Dendritic cell treated with granulocyte-macrophage colony-stimulating factor and Interleukin-4, amounts not matched to agents 40 ng/mL and 50 ng/mL, for 4 days (primary cell): ENCODE results near the gene TMEM255B.

Experiments used
- H3K27ac Mint-ChIP-seq: one replicate; pipeline ENCODE4 v1.8.0; 2022; ENCODE audit warnings: mild to moderate bottlenecking, mixed read lengths
- H3K27me3 Mint-ChIP-seq: one replicate; pipeline ENCODE4 v1.8.0; 2022; ENCODE audit warnings: mild to moderate bottlenecking, mixed read lengths
- H3K36me3 Mint-ChIP-seq: one replicate; pipeline ENCODE4 v1.8.0; 2022; ENCODE audit warnings: low read depth, mixed read lengths
- H3K4me1 Mint-ChIP-seq: one replicate; pipeline ENCODE4 v1.8.0; 2022; ENCODE audit warnings: low read depth, mixed read lengths
- H3K4me3 Mint-ChIP-seq: one replicate; pipeline ENCODE4 v1.8.0; 2022; ENCODE audit warnings: mild to moderate bottlenecking, moderate library complexity, mixed read lengths
- H3K9me3 Mint-ChIP-seq: one replicate; pipeline ENCODE4 v1.8.0; 2022; ENCODE audit warnings: mixed read lengths
- intact Hi-C: fragments of 100-400 bp; cut with micrococcal nuclease; formaldehyde crosslinking; loops from one replicate; pipeline ENCODE4 v1.15.0; 2022

TMEM255B gene

DNA sequence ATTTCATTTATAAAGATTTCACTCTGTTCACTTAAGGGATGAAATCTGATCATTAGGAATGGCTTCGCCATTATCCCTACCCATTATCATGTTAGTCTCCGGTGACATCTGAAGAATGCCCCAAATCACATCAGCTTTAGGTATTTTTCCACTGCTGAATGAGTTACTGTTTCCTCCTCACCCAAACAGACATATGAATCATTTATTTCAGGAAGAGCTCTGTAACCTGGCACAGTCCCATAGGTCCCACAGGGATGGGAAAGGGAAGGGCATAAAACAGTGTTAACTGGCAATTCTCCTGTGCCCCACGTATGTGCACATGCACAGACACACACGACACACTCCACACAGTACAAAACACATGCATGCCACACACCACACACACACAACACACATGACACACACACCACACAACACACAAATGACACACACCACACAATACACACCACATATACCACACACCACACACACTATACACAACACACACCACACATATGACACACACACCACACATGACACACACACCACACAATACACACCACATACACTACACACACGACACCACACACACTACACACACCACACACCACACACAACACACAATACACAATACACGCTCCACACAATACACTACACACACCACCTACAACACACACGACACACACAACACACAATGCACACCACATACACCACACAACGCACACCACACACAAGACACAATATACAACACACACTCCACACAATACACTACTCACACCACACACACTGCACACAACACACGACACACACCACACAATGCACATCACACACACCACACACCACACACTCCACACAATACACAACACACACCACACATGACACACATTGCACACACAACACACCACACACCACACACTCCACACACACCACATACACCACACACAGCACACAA, 15.4 kb downstream of the TMEM255B start:
- Mint-ChIP-seq H3K36me3 (peaks cover 9% of the 10 kb centered on the region), H3K4me1 (no peaks in the 10 kb centered on the region), H3K27me3 (peaks cover 20% of the 10 kb centered on the region), H3K9me3 (no peaks in the 10 kb centered on the region), H3K27ac (no peak overlapping the region), H3K4me3 (no peak overlapping the region)
- intact Hi-C loops = no loop called here

DNA sequence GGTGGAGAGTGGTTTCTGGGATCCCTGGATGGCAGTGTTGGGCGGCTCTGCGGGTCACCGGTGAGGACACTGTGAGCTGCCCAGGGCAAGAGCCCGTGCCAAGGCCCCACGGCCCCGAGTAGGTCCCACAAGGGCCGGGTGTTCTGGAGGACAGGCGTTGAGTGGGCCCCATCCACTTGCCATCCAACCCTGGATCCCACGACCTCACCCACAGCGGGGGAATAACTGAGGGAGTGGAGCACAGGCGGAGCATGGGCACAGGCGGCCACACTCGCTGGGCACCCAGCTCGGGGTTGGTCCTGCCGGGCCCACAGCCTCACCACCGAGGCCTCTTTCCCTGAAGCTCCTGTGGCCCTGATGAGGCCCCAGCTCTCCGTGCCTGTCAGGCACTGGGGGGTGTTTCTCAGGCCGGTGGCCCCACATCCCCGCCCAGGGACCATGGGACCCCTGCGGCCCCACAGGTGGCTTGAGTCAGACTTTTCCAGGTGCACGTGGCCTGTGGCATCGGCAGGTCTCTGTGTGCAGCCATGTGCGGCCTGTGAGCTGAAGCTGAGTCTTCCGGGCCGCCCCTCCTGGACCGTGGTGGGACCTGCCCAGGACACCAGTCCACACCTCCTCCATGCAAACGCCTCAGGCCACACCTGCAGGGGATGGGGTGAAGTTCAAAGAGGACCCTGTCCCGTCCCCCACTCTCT, 16.6 kb downstream of the TMEM255B start:
- H3K4me1 Mint-ChIP-seq = no peaks in the 10 kb centered on the region
- no peaks in the 10 kb centered on the region for H3K36me3 Mint-ChIP-seq
- intact Hi-C loops = no loop called here
- H3K27ac Mint-ChIP-seq = no peak overlapping the region
- H3K27me3 Mint-ChIP-seq = peaks cover 21% of the 10 kb centered on the region
- no peak overlapping the region for H3K4me3 Mint-ChIP-seq
- no peaks in the 10 kb centered on the region for H3K9me3 Mint-ChIP-seq

DNA sequence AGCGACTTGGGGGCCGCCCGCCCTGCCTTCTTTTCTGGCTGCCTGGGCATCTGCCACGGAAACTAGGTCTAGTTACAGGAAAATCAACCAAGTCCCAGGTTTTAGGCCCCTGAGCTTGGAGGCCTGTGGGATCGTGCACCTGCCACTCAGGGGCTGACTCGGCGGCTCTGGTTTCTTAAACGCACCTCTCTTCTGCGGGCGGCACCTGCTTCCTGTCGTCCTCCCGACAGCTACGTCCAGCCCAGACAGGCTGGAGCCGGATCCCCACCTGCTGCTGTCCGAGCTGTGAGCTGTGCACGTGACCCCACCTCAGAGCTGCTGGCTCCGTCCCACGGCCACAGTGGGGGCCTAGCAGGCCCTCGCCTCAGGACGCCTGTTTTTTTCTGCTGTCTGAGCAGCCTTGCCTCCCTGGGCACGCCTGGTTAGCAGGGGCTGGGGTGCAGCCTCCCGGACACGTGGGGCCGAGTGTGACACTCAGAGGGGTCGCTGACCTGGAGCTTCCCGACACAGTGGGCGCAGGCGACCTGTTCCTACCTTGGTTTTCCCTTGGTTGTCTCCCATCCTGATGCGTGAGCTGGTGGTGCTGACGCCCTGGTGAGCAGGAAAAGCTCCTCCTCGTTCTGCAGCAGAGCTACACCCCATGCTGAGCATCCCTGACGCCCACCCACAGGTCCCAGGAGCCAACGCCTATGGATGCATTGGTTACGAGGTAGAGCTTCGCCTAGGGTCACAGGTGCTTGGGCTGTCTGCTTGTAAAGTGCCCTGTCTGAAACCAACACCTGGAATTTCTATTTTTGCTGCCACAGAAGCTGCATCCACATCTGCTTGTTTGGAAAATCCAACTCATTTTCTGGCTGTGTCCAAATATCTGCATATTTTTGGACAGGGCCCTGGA, 17.5 kb downstream of the TMEM255B start:
- Mint-ChIP-seq H3K4me3 (no peak overlapping the region), H3K36me3 (no peaks in the 10 kb centered on the region), H3K4me1 (no peaks in the 10 kb centered on the region), H3K27ac (no peak overlapping the region), H3K27me3 (peaks cover 21% of the 10 kb centered on the region), H3K9me3 (no peaks in the 10 kb centered on the region)
- intact Hi-C loops = no loop called here

DNA sequence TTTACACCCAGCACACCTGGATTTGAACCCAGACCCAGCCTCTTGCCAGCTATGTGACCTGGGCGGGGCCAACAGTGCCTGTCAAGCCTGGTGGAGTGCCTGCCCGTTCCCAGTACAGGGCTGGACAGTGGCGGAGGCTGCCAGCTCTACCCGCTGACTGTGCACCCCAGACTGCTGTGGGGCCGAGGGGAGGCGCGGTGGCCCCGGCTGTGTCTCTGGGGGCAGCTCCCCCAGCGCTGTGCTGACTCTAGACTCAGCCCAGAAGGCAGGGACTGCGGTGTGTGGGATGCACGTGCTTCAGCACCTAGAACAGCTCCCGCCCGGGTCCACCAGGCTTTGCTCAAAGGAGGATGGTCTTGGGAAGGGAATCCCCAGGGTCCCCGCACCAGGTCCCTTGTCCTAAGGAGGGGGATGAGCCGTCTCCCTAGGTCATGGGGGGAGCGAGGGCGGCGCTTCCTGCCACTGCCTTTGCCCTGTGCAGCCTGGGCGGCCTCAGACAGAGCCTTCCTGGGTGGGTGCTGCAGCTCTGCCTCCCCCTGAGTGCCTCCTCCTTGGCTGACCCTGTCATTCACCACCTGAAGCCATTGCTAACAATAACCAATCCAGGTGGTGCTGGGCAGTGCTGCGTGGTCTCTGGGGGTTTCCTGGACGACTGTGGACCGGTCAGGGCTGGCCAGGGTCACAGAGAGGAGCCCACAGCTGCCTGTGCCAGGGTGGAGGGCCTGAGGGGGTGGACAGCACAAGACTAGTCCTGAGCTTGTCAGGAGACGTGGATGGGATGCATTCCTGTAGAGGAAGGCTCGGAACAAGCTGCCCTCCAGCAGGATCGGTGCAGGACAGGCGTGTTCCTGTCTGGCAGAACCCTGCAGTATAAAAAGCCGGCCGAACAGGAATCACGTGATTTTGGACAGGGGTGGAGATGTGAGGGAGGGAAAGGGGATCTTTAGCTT, 18.6 kb downstream of the TMEM255B start:
- Mint-ChIP-seq H3K9me3 (no peaks in the 10 kb centered on the region), H3K36me3 (no peaks in the 10 kb centered on the region), H3K4me1 (no peaks in the 10 kb centered on the region), H3K27me3 (peaks cover 21% of the 10 kb centered on the region), H3K27ac (no peak overlapping the region), H3K4me3 (no peak overlapping the region)
- intact Hi-C loops = no loop called here

DNA sequence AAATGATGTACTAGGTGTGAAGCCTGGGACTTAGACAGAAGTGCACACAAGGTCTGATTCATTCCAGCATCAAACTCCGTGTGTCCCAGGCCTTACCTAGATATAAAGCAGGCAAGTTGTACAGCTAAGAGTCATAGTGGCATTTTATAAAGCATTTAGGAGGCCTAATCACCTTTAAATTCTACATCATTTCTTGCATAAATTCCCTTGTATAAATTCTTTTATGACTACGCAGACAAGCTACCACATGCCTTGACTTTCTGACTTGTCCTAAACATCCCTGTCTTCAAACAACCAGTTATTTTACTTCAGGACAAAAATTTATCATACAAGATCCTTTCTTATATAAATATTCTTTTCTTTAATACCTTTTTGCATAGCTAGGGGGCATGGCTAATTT, 22.5 kb downstream of the TMEM255B start:
- Mint-ChIP-seq H3K4me1 (peaks cover 8% of the 10 kb centered on the region), H3K27me3 (peaks cover 35% of the 10 kb centered on the region), H3K27ac (no peak overlapping the region), H3K36me3 (no peaks in the 10 kb centered on the region), H3K4me3 (no peak overlapping the region), H3K9me3 (no peaks in the 10 kb centered on the region)
- intact Hi-C loops = no loop called here

DNA sequence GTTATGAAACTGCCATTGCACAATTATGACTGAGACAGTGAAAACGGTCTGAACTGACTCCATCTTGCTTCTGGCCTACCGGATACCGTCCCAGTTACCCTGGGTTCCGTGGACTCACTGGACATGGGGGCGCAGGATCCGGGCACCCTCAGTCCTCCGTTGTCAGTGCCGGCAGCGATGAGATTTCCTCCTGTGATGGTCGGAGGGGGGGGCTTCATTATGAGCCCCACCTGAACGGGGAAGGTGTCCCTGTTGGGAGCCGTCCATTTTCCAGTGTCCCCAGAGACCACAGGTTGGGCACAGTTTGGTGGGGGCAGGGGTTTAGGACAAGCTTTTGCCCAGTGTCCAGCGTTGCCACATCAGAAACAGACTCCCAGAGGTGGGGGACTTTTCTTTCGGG, 23.4 kb downstream of the TMEM255B start:
- peaks cover 8% of the 10 kb centered on the region for H3K4me1 Mint-ChIP-seq
- no peaks in the 10 kb centered on the region for H3K36me3 Mint-ChIP-seq
- H3K27ac Mint-ChIP-seq = no peak overlapping the region
- no peak overlapping the region for H3K4me3 Mint-ChIP-seq
- peaks cover 29% of the 10 kb centered on the region for H3K27me3 Mint-ChIP-seq
- intact Hi-C loops = no loop called here
- no peaks in the 10 kb centered on the region for H3K9me3 Mint-ChIP-seq

DNA sequence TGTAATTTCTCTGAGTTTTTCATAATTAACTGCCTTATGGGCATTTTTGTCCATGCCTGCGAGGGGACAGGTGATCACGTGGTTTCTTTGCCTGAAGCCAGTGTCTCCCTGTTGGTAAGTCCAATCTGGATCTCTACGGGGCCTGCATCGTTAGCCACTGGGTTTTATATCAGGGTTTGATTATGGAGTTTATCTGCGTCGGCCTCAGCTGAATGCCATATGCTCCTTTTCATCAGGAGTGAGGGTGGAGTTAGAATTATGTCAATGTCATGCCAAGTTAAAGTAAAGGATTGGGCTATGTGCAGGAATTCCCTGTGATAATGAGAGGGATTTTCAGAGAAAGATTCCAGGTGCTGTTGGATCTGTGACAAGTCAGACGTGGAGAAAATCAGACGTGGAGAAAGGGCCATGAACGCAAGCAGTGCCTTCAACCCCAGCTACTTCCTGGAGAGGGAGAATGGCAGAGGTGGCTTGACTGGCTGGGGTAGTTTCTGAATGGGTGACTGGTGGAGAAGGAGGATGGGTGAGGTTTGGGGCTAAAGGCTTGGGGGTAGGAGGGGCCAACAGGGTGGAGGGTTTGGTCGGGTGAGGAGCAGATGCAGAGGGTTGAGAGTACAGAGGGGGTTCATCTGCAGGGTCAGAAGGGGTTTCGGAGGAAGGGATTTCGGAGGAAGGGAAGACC, 24.3 kb downstream of the TMEM255B start:
- H3K9me3 Mint-ChIP-seq = no peaks in the 10 kb centered on the region
- no peaks in the 10 kb centered on the region for H3K36me3 Mint-ChIP-seq
- H3K27me3 Mint-ChIP-seq = peaks cover 25% of the 10 kb centered on the region
- intact Hi-C loops = no loop called here
- peaks cover 8% of the 10 kb centered on the region for H3K4me1 Mint-ChIP-seq
- H3K4me3 Mint-ChIP-seq = no peak overlapping the region
- no peak overlapping the region for H3K27ac Mint-ChIP-seq

DNA sequence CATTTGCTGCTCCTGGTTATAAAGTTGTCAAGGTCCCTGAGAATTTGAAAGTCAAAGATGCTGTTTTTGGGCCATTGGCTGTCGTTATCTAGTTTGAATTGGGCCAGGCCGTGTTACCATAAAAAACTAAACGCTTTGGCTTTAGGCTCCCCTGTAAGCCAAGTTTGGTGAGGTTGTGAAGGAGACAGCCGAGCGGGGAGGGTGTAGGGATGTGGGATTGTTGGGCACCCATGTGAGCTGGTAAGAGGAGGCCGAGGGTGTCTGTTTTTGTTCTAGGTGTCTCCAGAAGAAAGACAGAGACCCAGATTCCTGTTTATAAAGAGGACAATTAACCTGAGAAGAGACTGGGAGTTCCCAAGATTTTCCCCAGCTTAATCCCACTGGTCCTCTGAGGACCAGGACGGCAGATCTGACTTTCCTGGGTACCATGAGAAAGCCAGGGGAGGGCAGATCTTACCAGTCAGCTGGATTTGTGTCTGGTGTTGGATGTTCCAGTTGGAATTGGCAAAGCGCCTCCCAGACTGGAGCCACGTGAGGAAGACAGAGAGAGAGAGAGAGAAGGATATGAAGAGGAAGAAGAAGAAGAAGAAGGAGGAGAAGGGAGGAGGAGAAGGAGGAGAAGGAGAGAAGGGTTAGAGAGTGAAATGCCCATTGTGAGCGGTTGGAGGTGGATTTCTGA, 25.1 kb downstream of the TMEM255B start:
- H3K27ac Mint-ChIP-seq = no peak overlapping the region
- no peaks in the 10 kb centered on the region for H3K9me3 Mint-ChIP-seq
- peaks cover 21% of the 10 kb centered on the region for H3K27me3 Mint-ChIP-seq
- H3K4me3 Mint-ChIP-seq = no peak overlapping the region
- intact Hi-C loops = no loop called here
- H3K4me1 Mint-ChIP-seq = peaks cover 8% of the 10 kb centered on the region
- no peaks in the 10 kb centered on the region for H3K36me3 Mint-ChIP-seq

DNA sequence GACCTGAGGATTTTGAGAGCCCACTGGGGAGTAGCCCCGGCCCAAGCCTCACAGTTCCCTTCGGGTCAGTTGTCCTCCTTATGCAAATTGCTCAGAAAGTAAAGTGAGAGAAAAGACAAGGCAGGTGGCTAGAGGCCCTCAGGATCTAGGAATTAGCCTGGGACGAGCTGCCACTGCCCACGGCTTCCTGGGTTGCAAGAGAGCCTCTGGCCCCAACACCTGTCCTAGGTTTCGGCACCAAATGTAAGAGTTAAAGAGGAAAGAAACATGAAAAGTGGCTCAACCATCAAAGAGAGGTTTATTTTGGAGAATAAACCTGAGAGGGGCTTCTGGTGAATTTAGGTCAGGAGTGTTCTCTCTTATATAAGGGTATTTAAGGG, 25.6 kb downstream of the TMEM255B start:
- H3K36me3 Mint-ChIP-seq = no peaks in the 10 kb centered on the region
- no peak overlapping the region for H3K4me3 Mint-ChIP-seq
- H3K9me3 Mint-ChIP-seq = no peaks in the 10 kb centered on the region
- no peak overlapping the region for H3K27ac Mint-ChIP-seq
- H3K27me3 Mint-ChIP-seq = peaks cover 19% of the 10 kb centered on the region
- H3K4me1 Mint-ChIP-seq = peaks cover 8% of the 10 kb centered on the region
- intact Hi-C loops = no loop called here

DNA sequence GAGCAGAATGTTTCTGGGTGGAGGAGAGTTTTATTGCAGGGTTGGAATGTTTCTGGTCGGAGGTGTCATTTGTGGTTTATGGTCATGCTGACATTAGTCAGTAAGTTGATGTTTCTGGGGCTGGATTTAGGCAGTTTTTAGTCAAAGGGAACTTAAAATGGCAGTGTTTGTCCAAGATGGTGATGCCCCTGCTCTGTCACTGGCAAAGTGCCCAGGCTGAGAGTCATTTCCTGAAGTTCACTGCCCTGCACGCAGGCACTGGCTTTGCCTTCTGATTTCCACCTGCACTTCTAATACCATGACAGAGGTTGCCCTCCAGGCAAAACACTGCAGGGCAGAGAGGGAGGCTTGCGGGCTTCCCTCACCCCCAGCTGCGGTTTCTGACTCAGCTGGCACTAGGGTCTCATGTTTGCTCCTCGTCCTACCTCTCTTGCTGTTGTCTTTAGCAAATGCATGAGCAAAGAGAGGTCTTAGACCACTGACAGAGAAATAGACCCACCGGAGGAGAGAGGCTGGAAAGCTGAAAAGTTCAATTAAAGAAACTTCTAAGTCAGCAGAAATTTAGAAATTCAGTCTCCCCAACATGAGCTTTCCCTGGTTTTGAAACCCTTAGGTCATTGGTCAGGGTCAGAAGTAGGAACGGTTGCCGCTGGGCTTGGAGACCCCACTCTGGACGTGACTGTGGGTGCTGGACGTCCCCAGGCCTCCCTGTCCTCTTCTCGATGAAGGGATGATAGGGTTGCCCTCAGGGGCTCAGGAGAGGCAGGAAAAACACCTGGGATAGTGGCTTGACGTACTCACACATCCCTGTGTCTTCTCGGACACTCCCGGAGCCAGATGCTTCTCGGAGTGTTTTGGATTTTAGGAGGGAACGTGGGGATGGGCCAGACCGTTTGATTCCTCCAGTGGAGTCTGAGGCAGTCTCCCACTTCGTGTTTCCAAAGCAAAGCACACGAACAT, 26.3 kb downstream of the TMEM255B start:
- Mint-ChIP-seq H3K4me1 (peaks cover 8% of the 10 kb centered on the region), H3K27ac (no peak overlapping the region), H3K9me3 (no peaks in the 10 kb centered on the region), H3K36me3 (no peaks in the 10 kb centered on the region), H3K27me3 (peaks cover 19% of the 10 kb centered on the region), H3K4me3 (no peak overlapping the region)
- intact Hi-C loops = no loop called here

DNA sequence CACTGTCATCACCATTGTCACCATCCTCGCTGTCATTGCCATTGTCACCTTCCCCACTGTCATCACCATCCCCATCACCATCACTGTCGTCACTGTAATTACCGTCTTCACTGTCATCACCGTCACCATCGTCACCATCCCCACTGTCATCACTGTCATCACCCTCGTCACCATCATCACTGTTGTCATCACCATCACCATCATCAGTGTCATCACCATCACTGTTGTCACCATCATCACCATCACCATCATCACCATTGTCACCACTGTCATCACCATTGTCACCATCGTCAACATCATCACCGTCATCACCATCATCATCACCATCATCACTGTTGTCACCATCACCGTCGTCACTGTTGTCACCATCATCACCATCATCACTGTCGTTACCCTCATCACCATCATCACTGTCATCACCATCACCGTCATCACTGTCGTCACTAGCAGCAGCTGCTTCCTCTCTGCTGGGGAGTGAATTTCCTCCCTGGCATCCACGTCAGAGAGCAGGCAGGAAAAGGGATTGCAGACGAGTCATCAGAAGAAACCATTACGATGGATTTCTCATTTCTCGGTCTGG, 27.3 kb downstream of the TMEM255B start:
- Mint-ChIP-seq H3K27me3 (peaks cover 19% of the 10 kb centered on the region), H3K27ac (no peak overlapping the region), H3K9me3 (no peaks in the 10 kb centered on the region), H3K4me1 (peaks cover 8% of the 10 kb centered on the region), H3K36me3 (no peaks in the 10 kb centered on the region), H3K4me3 (no peak overlapping the region)
- intact Hi-C loops = no loop called here
